A549 treated with AZD9567 at 1 μM for 4 hours (cell line): ENCODE data around the gene C6orf52. TPM values are rescaled to one million over a fixed set of nuclear protein-coding genes. Genes with fewer than 3 reads are reported as not detected.

ENCODE experiments used
- total RNA-seq: library from RNA; stranded (reverse); fragments of 200-300 nt; extraction: Qiagen RNA extraction; gene quantifications from 5 replicates; pipeline ENCODE4 v1.2.3, GENCODE V29; 2022; ENCODE audit not compliant: insufficient read depth

C6orf52 gene
- 1.9 to 2.6 TPM (median 2.2 TPM) in 4 of 5 replicates, not detected in the other for total RNA-seq

GRCh38 chr6:10694302-10695085, at the start of gene C6orf52, which contains the start of gene PAK1IP1:
Gene C6orf52, minus strand, starts transcription at chr6:10694616. Its CDS starts 7,066 bp downstream, at chr6:10687550.
Gene PAK1IP1, plus strand, starts transcription at chr6:10694972. Its CDS starts 14 bp downstream, at chr6:10694986.

GRCh38 chr6:10722820-10723566, 28.6 kb upstream of the C6orf52 start, which contains the start of gene TMEM14C:
Gene TMEM14C, plus strand, starts transcription at chr6:10723070. Its CDS starts 1,544 bp downstream, at chr6:10724614.

Other genes with a start within 250 kb of the C6orf52 start
- gene GCNT2, start 173.3 kb downstream of the C6orf52 start, total RNA-seq: 3.9 to 7.6 TPM (median 4.6 TPM) in 5 replicates
- 18.5 to 20.1 TPM (median 19.1 TPM) in 5 replicates for gene PAK1IP1, start 356 bp upstream of the C6orf52 start, total RNA-seq
- gene TMEM14C, start 28.5 kb upstream of the C6orf52 start, total RNA-seq: 147 to 171 TPM (median 151 TPM) in 5 replicates
- 124 to 163 TPM (median 136 TPM) in 5 replicates for gene TMEM14B, start 53.2 kb upstream of the C6orf52 start, total RNA-seq
- 0.09 to 0.21 TPM (median 0.16 TPM) in 4 of 5 replicates, not detected in the other for gene MAK, start 143.9 kb upstream of the C6orf52 start, total RNA-seq
- gene GCM2, start 187.4 kb upstream of the C6orf52 start, total RNA-seq: not detected in 5 replicates
- gene SYCP2L, start 192.4 kb upstream of the C6orf52 start, total RNA-seq: 1.1 to 3.6 TPM (median 2.2 TPM) in 5 replicates